ENCODE results near the gene SLC2A4RG. TPM values are rescaled to one million over a fixed set of nuclear protein-coding genes. Genes with fewer than 3 reads are reported as not detected.
"Not testable (repeated sequence)": the region's sequence is repeated elsewhere in the genome, so short reads cannot be mapped to it uniquely, and the experiment has no call there.

SLC2A4RG gene
- total RNA-seq, 1 donor from 2014 or later: 50.2 TPM

DNA sequence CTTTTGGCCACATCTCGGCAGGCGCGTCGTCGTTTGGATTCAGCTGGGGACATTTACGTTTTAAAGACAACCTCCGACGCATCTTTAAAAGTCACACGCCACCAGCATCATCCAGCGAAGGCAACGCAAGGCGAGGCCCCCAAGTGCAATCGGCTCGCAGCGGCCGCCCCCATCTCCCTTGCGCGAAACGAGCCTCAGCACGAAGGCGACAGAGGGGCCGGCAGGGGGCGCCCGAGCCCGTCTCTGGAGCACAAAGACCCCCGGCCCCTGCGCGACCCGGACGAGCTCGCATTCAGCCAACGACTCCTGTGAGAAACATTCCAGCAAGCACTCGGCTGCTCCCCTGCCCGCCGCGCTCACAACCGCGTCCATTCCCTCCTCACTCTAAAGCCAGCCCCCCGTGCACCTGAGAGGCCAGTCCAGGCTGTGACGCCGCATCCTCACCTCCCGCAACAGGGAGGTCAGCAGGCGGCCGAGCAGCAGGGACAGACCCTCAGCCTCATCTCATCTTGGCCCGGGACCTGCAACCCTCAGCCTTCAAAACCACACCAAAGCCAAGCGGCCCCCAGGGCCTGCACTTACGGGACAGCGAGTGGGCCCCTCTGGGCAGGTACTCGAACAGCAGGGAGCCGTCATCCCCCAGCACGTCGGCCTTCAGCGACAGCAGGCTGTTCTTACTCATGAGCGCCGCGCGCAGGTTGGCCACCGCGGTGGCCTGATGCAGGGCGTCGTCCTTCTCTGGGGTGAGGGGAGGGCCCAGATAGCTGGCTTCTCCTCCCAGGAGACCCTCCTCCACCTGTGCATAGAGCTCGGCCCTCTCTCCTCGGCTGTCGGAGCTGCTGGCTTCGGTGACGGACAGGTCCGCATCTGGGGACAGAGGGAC, 35.8 kb downstream of the SLC2A4RG start:
- no peak for DNase-seq (ENCODE audit: low read depth)
- Histone ChIP-seq H3K36me3 (ENCODE audit: control insufficient read depth, insufficient read depth, low read length) (no peaks in the 10 kb centered on the region), H3K4me3 (ENCODE audit: low read depth, low read length) (no peak overlapping the region), H3K27me3 (ENCODE audit: control insufficient read depth, insufficient read depth, low read length) (peaks cover 9% of the 10 kb centered on the region)
- TF ChIP-seq, protein P1, sequence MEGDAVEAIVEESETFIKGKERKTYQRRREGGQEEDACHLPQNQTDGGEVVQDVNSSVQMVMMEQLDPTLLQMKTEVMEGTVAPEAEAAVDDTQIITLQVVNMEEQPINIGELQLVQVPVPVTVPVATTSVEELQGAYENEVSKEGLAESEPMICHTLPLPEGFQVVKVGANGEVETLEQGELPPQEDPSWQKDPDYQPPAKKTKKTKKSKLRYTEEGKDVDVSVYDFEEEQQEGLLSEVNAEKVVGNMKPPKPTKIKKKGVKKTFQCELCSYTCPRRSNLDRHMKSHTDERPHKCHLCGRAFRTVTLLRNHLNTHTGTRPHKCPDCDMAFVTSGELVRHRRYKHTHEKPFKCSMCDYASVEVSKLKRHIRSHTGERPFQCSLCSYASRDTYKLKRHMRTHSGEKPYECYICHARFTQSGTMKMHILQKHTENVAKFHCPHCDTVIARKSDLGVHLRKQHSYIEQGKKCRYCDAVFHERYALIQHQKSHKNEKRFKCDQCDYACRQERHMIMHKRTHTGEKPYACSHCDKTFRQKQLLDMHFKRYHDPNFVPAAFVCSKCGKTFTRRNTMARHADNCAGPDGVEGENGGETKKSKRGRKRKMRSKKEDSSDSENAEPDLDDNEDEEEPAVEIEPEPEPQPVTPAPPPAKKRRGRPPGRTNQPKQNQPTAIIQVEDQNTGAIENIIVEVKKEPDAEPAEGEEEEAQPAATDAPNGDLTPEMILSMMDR (IDR thresholded peaks at IDR 0.05; ENCODE audit: insufficient read depth, low read length, poor library complexity, severe bottlenecking): peak; percentile 91

DNA sequence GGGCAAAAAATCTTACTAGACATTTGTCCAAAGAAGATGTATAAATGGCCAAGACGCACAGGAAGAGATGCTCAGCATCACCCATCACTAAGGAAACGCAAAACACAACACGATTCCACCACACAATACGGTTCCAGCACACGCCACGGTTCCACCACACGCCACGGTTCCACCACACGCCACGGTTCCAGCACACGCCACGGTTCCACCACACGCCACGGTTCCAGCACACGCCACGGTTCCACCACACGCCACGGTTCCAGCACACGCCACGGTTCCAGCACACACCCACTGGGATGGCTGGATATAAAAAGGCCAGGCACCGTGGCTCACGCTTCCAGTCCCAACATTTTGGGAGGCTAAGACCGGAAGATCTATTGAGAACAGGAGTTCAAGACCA, 37.3 kb downstream of the SLC2A4RG start:
- not testable (repeated sequence) for H3K4me3 ChIP-seq (ENCODE audit: low read depth, low read length); H3K36me3 ChIP-seq (ENCODE audit: control insufficient read depth, insufficient read depth, low read length); H3K27me3 ChIP-seq (ENCODE audit: control insufficient read depth, insufficient read depth, low read length); DNase-seq (ENCODE audit: low read depth)

DNA sequence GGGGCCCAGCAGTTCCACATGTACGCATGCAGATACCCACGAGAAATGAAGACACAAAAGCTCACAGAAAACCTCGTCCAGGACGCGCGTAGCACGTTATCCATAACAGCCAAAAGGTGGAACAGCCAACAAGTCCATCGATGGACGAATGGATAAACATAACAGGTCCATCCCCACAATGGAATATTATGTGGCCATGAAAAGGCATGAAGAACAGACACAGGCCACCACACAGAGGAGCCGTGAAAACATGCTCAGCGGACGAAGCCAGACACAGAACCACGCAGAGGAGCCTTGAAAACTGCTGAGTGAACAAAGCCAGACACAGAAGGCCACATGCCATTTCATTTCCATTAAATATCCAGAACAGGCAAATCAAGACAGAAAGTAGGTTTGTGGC, 38.0 kb downstream of the SLC2A4RG start:
- TF ChIP-seq, protein P1 (IDR thresholded peaks at IDR 0.05; ENCODE audit: insufficient read depth, low read length, poor library complexity, severe bottlenecking): no peak

DNA sequence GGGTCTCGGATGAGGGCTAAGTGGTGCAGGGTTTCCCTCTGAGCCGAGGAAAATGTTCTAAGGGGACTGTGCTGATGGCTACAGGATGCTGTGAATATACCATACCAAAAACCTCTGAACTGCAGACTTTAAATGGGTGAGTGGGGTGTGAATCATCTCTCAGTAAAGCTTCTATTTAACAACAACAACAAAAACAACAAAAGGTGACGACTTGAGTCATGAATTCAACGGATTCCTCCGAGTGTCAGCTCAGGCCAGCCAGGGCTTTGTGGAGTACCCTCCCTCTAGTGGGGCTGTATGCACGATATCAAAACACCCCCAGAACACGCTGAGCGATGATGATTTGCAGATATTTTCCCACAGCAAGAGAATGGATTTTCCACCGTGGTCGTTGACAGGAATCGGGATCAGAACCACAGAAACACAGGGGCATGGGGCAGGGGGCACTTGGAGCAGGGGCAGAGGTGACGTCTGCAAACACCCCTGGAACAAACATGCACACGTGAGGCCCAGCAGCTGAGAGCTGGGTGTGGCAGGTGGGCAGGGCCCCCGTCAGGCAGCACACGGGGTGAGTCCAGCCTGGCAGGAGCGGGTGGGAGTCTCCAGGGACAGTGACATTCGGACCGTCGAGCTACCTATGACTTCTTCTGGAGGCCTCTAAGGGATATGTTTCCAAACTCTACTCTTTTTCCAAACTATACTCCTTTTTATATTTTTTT, 38.6 kb downstream of the SLC2A4RG start:
- DNase-seq (ENCODE audit: low read depth): no peak
- Histone ChIP-seq H3K36me3 (ENCODE audit: control insufficient read depth, insufficient read depth, low read length) (no peaks in the 10 kb centered on the region), H3K27me3 (ENCODE audit: control insufficient read depth, insufficient read depth, low read length) (peaks cover 9% of the 10 kb centered on the region), H3K4me3 (ENCODE audit: low read depth, low read length) (no peak overlapping the region)
- TF ChIP-seq, protein P1 (IDR thresholded peaks at IDR 0.05; ENCODE audit: insufficient read depth, low read length, poor library complexity, severe bottlenecking): no peak

More for the DNA sequence above, 38.0 kb downstream of the SLC2A4RG start:
- Histone ChIP-seq H3K36me3 (ENCODE audit: control insufficient read depth, insufficient read depth, low read length) (no peaks in the 10 kb centered on the region), H3K27me3 (ENCODE audit: control insufficient read depth, insufficient read depth, low read length) (peaks cover 9% of the 10 kb centered on the region), H3K4me3 (ENCODE audit: low read depth, low read length) (no peak overlapping the region)
- no peak for DNase-seq (ENCODE audit: low read depth)

DNA sequence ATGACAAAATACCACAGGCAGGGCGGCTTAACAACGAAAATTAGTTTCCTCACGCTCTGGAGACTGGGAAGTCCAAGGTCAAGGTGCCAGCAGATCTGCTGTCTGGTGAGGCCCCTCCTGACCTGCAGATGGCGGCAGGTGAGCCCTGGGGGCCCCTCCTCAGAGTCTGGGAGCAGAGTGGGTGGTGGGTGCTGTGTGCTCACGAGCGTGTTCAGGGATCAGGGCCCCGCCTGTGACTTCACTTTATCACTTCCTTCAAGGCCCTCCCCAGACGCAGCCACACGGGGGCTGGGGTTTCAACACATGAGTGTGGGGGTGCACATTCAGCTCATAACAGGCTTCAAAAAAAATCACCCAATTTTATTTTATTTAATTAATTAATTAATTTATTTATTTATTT, 39.3 kb downstream of the SLC2A4RG start:
- H3K27me3 ChIP-seq (ENCODE audit: control insufficient read depth, insufficient read depth, low read length): peaks cover 9% of the 10 kb centered on the region
- DNase-seq (ENCODE audit: low read depth): no peak
- no peaks in the 10 kb centered on the region for H3K36me3 ChIP-seq (ENCODE audit: control insufficient read depth, insufficient read depth, low read length)
- H3K4me3 ChIP-seq (ENCODE audit: low read depth, low read length): no peak overlapping the region
- TF ChIP-seq, protein P1 (IDR thresholded peaks at IDR 0.05; ENCODE audit: insufficient read depth, low read length, poor library complexity, severe bottlenecking): no peak

DNA sequence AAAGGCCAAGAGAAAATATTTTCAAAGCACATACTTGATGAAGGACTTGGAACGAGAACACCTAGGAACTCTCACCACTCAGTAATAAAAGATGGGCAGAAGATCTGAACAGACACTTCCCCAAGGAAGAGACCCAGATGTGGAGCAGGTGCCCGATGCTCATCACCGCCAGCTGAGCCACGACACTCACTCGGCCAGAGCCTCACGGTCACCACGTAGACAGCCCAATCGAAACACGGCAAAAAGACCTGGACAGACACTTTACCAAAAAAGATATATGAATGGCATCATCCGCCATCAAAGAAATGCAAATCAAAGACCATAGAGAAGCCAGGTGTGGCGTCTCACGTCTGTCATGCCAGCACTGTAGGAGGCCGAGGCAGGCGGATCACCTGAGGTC, 41.6 kb downstream of the SLC2A4RG start:
- Histone ChIP-seq H3K27me3 (ENCODE audit: control insufficient read depth, insufficient read depth, low read length) (no peaks in the 10 kb centered on the region), H3K36me3 (ENCODE audit: control insufficient read depth, insufficient read depth, low read length) (no peaks in the 10 kb centered on the region), H3K4me3 (ENCODE audit: low read depth, low read length) (no peak overlapping the region)
- TF ChIP-seq, protein P1 (IDR thresholded peaks at IDR 0.05; ENCODE audit: insufficient read depth, low read length, poor library complexity, severe bottlenecking): no peak
- no peak for DNase-seq (ENCODE audit: low read depth)

Measured in kidney epithelial cell (primary cell).